Esophagus squamous epithelium (tissue), 5 donors: Measurements from ENCODE around the gene HSH2D. TPM values are rescaled to one million over a fixed set of nuclear protein-coding genes. Genes with fewer than 3 reads are reported as not detected.
"Not testable (repeated sequence)": the region's sequence is repeated elsewhere in the genome, so short reads cannot be mapped to it uniquely, and the experiment has no call there.

Experiments
- DNase-seq: peaks from one replicate; lab custom pipeline; 2025; lab: John Stamatoyannopoulos, UW
- H3K27ac ChIP-seq, 4 donors: fragments of 200-600 bp; sonication (generic); one replicate each; pipeline ENCODE4 v1.5.1; 2016 to 2019; ENCODE audit warnings: mild to moderate bottlenecking in 1 of 4
- H3K27me3 ChIP-seq, 4 donors: fragments of 200-600 bp; sonication (generic); 1 replicate in 3 of 4; 2 replicates in 1 of 4; pipeline versions ENCODE4 v1.5.1 to v1.6.0; 2017 to 2021; ENCODE audit warnings: antibody characterized with exemption in 1 of 4
- H3K36me3 ChIP-seq, 3 donors: fragments of 200-600 bp; sonication (generic); one replicate each; pipeline ENCODE4 v1.5.1; 2016 to 2019
- H3K4me1 ChIP-seq, 3 donors: fragments of 200-600 bp; sonication (generic); one replicate each; pipeline ENCODE4 v1.5.1; 2017 to 2019
- H3K4me3 ChIP-seq, 4 donors: fragments of 200-600 bp; sonication (generic); 1 replicate in 3 of 4; 2 replicates in 1 of 4; pipeline ENCODE4 v1.5.1; 2016 to 2019; ENCODE audit warnings: mild to moderate bottlenecking in 2 of 4, moderate library complexity in 1 of 4
- H3K9me3 ChIP-seq, 3 donors: fragments of 200-600 bp; sonication (generic); one replicate each; pipeline ENCODE4 v1.5.1; 2016 to 2019
- POLR2A ChIP-seq, 4 donors: fragments of 450-650 bp; IDR thresholded peaks; one replicate each; pipeline ENCODE4 v1.6.1; 2017; ENCODE audit warnings: antibody characterized with exemption in 4 of 4, mild to moderate bottlenecking in 4 of 4, moderate library complexity in 3 of 4
- WGBS, 2 donors: methylation state at CpG; one replicate each; pipeline ENCODE4 v1.1.5; 2018; 5-methylcytosine and 5-hydroxymethylcytosine counted together
- intact Hi-C: fragments of 100-400 bp; cut with DNase I; formaldehyde crosslinking; loops from one replicate; pipeline ENCODE4 v1.15.0; 2022
- total RNA-seq, 4 donors: library from RNA; depleted of rRNA; stranded (reverse); fragments of >200 nt; gene quantifications; one replicate each; pipeline ENCODE4 v1.1.0, GENCODE V29; 2016
- TF ChIP-seq, protein P1 (sequence below), 6 experiments: fragments of 450-650 bp in 4 of 6; fragments of 200-600 bp in 2 of 6; sonication (generic) in 2 of 6; IDR thresholded peaks; one replicate each; pipeline ENCODE4 v1.5.1; 2016 to 2019; ENCODE audit warnings: antibody characterized with exemption in 6 of 6, mild to moderate bottlenecking in 4 of 6, moderate library complexity in 4 of 6
- donor health status: DM: yes; HTN: yes; CAD: no.

HSH2D gene
- total RNA-seq, 4 donors from 2014 or later, result 0.31 to 1.1 (median 0.41) TPM; not detected in 1

GRCh38 chr19:16118489-16119033 is 24.9 kb upstream of the HSH2D start:
- WGBS, 2 donors, result 67 to 83% methylated on average over 9 to 11 of the region's 12 CpGs
- Histone ChIP-seq H3K4me1 (peaks cover 3 to 58% (median 20%) of the 10 kb centered on the region in 3 donors), H3K9me3 (no peaks in the 10 kb centered on the region), H3K27ac (peak overlapping the region in 2 of 4 donors; percentile 55 to 72), H3K4me3 (no peak overlapping the region), H3K27me3 (no peaks in the 10 kb centered on the region), H3K36me3 (peaks cover 23 to 87% (median 38%) of the 10 kb centered on the region in 3 donors)
- peak; percentile 35 for DNase-seq
- intact Hi-C loops, result loop anchor here (10.0 kb wide), 1 partner anchor 54 kb away; no protein-coding TSS in a partner anchor
- TF ChIP-seq, protein P1, sequence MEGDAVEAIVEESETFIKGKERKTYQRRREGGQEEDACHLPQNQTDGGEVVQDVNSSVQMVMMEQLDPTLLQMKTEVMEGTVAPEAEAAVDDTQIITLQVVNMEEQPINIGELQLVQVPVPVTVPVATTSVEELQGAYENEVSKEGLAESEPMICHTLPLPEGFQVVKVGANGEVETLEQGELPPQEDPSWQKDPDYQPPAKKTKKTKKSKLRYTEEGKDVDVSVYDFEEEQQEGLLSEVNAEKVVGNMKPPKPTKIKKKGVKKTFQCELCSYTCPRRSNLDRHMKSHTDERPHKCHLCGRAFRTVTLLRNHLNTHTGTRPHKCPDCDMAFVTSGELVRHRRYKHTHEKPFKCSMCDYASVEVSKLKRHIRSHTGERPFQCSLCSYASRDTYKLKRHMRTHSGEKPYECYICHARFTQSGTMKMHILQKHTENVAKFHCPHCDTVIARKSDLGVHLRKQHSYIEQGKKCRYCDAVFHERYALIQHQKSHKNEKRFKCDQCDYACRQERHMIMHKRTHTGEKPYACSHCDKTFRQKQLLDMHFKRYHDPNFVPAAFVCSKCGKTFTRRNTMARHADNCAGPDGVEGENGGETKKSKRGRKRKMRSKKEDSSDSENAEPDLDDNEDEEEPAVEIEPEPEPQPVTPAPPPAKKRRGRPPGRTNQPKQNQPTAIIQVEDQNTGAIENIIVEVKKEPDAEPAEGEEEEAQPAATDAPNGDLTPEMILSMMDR (IDR thresholded peaks at IDR 0.05), result no peak
- no peak for TF ChIP-seq POLR2A (IDR thresholded peaks at IDR 0.05)

DNA sequence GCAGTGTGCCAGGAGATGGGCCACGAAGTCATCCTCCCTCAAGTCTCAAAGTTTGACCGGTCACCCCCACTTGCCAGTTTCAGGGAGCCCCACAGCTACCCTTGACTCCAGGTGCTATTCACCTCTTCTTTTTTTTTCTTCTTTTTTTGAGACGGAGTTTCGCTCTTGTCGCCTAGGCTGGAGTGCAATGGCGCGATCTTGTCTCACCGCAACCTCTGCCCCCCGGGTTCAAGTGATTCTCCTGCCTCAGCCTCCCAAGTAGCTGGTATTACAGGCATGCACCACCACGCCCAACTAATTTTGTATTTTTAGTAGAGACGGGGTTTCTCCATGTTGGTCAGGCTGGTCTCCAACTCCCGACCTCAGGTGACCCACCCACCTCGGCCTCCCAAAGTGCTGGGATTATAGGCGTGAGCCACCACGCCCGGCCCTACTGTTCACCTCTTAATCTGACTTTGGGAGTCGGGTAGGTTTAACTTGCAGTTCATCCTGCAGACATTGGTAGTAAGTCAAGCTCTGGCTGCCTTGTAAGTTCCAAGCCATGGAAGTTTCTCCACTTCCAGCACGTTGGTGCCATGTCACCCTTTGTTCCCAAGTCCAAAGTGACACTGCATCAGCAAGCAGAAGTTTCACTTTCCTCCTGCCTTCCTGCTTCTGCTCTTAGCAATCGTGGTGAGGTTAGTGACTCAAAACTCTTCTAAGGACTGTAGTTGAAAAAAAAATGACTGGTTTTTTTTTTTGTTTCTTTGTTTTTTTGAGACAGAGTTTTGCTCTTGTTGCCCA is 24.2 kb upstream of the HSH2D start:
- H3K4me1 ChIP-seq, result peaks cover 3 to 51% (median 16%) of the 10 kb centered on the region in 3 donors
- peaks cover 23 to 89% (median 45%) of the 10 kb centered on the region in 3 donors for H3K36me3 ChIP-seq
- DNase-seq, H3K4me3 ChIP-seq, H3K9me3 ChIP-seq, H3K27me3 ChIP-seq: not testable (repeated sequence)
- H3K27ac ChIP-seq, result peak overlapping the region in 3 of 4 donors; percentile 13 to 72 (median 55)
- 64 to 71% methylated on average over 13 to 19 of the region's 19 CpGs for WGBS, 2 donors
- intact Hi-C loops, result loop anchor here (10.0 kb wide), 1 partner anchor 54 kb away; no protein-coding TSS in a partner anchor

DNA sequence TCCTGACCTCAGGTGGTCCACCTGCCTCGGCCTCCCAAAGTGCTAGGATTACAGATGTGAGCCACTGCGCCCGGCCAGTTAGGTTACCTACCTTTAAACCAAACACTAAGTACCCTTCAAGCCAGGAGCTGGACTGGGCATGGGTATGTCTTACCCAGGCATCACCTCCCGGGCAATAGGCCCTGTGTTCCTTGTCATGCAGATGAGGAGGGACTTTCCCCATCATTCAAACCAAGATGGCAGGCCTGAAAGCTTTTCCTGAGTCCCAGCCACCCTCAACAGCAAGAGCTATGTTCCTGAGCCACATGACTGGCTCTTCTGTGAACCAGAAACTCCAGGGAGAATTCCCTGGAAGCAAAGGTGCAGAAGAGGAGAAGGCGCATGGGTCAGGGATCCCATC is 22.3 kb upstream of the HSH2D start:
- Histone ChIP-seq H3K27ac (peak overlapping the region in 3 of 4 donors; percentile 12 to 59 (median 34)), H3K4me1 (peaks cover 3 to 32% (median 6%) of the 10 kb centered on the region in 3 donors), H3K4me3 (no peak overlapping the region), H3K9me3 (no peaks in the 10 kb centered on the region), H3K27me3 (no peaks in the 10 kb centered on the region), H3K36me3 (peaks cover 30 to 98% (median 59%) of the 10 kb centered on the region in 3 donors)
- DNase-seq, result no peak
- intact Hi-C loops, result no loop called here
- TF ChIP-seq, protein P1 (IDR thresholded peaks at IDR 0.05), result no peak
- WGBS, 2 donors, result 50 to 84% methylated on average over 2 to 5 of the region's 5 CpGs

- peaks cover 30 to 99% (median 67%) of the 10 kb centered on the region in 3 donors for H3K36me3 ChIP-seq
- DNase-seq, result no peak
- TF ChIP-seq POLR2A (IDR thresholded peaks at IDR 0.05), result no peak
- TF ChIP-seq, protein P1 (IDR thresholded peaks at IDR 0.05), result no peak
- peaks cover 3 to 32% (median 6%) of the 10 kb centered on the region in 3 donors for H3K4me1 ChIP-seq
- 37 to 62% methylated on average over 4 to 10 of the region's 11 CpGs for WGBS, 2 donors
- no peaks in the 10 kb centered on the region for H3K9me3 ChIP-seq
- no peaks in the 10 kb centered on the region for H3K27me3 ChIP-seq
- H3K4me3 ChIP-seq, result no peak overlapping the region
- H3K27ac ChIP-seq, result peak overlapping the region; percentile 12 to 65 (median 46)
- intact Hi-C loops, result no loop called here
Observed at GRCh38 chr19:16121967-16122366, 21.5 kb upstream of the HSH2D start.

GRCh38 chr19:16124953-16125352 is 18.5 kb upstream of the HSH2D start:
- H3K9me3 ChIP-seq, result no peaks in the 10 kb centered on the region
- peaks cover 48 to 99% (median 70%) of the 10 kb centered on the region in 3 donors for H3K36me3 ChIP-seq
- H3K4me1 ChIP-seq, result peaks cover 0 to 34% (median 6%) of the 10 kb centered on the region in 3 donors
- no peaks in the 10 kb centered on the region for H3K27me3 ChIP-seq
- 85 to 93% methylated on average over 5 to 8 of the region's 14 CpGs for WGBS, 2 donors
- intact Hi-C loops, result no loop called here
- no peak overlapping the region for H3K4me3 ChIP-seq
- TF ChIP-seq, protein P1 (IDR thresholded peaks at IDR 0.05), result no peak
- TF ChIP-seq POLR2A (IDR thresholded peaks at IDR 0.05), result no peak
- no peak for DNase-seq
- no peak overlapping the region for H3K27ac ChIP-seq
